CD4-positive, alpha-beta T cell treated with Interleukin-4 for 4 hours (primary cell): ENCODE data around the gene TRUB1.
"Not testable (repeated sequence)": the region's sequence is repeated elsewhere in the genome, so short reads cannot be mapped to it uniquely, and the experiment has no call there.

ENCODE experiments used
- DNase-seq: peaks from one replicate; pipeline ENCODE4 v3.0.0-alpha.2; 2020

Gene TRUB1

DNA sequence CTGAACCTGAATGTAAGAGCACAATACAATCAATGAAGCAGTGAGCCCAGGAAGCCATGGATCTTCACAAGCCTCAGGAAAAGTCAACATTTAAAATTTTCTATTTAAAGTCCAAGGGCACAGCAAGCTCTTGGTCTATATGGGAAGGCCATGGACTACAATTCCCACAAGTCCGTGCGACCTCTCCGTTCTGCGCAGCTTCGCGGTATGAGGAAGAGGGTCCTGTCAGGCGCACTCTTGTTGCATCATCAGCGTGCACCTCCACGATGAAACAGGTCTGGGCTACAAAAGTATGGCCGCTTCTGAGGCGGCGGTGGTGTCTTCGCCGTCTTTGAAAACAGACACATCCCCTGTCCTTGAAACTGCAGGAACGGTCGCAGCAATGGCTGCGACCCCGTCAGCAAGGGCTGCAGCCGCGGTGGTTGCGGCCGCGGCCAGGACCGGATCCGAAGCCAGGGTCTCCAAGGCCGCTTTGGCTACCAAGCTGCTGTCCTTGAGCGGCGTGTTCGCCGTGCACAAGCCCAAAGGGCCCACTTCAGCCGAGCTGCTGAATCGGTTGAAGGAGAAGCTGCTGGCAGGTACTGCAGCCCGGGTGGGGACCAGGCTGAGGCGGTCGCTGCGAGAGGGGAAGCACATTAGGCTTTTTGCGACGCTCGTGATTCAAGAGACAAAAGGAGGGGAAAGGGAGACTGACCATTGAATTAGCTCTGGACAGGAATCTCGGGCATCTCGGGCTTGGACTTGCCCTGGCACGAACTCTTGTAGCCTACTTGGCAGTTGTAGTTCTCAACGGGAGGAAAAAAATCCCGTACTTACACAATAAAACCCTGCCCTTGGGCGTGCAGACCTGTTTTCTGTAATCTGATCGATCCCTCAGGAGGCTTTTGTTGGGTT is at the start of gene TRUB1:
TRUB1 (plus strand) TSS at position 234 of the 894 bp plus-strand sequence; CDS start at position 293, 59 bp downstream.
- DNase-seq = peak; percentile 91

- DNase-seq = no peak
Observed at GRCh38 chr10:114893251-114893650, 44.7 kb upstream of the TRUB1 start.

GRCh38 chr10:114894911-114895310 is 43.1 kb upstream of the TRUB1 start:
- no peak for DNase-seq

GRCh38 chr10:114897011-114897410 is 41.0 kb upstream of the TRUB1 start:
- not testable (repeated sequence) for DNase-seq

DNA sequence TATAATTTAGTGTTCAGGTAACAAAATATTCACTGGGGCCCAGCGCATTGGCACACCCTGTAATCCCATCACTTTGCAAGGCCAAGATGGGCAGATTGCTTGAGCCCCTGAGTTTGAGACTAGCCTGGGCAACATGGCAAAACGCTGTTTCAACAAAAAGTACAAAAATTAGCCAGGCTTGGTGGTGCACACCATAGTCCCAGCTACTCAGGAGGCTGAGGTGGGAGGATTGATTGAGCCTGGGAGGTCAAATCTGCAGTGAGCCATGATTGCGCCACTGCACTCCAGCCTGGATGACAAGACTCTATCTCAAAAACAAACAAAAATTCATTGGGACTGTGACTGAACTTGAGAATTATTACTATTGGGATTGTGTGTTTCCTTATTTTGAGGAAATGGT is 40.4 kb upstream of the TRUB1 start:
- no peak for DNase-seq

DNA sequence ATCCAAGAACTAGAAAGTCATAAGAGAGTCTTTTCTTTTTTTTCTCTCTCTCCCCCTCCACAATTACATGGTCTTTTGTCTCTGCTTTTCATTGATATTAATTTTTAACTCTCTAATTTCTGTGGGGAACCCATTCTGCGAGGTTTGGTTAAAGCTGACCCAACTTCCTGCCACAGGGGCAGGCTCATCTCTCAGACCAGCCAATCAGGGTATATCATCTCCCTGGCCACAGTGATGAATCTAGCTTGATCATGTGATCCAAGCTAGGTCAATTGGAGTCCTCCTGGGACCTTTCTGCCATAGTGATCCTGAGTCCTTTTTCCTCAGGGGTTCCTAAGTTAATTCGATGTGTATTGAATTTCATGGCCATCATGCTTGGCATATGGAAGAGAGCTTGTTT is 38.0 kb upstream of the TRUB1 start:
- no peak for DNase-seq

DNA sequence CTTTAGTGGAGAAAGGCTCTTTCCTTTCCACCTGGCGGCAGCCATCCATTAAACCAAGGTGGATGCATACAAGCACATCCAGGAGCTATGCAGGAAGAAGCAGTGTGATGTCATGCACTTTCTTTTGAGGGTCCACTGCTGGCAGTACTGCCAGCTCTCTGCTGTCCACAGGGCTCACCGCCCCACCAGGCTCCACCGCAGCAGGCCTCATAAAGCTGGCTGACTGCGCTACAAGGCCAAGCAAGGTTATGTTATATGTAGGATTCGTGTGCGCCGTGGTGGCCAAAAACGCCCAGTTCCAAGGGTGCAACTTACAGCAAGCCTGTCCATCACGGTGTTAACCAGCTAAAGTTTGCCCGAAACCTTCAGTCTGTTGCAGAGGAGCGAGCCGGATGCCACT is 37.3 kb upstream of the TRUB1 start:
- no peak for DNase-seq

DNA sequence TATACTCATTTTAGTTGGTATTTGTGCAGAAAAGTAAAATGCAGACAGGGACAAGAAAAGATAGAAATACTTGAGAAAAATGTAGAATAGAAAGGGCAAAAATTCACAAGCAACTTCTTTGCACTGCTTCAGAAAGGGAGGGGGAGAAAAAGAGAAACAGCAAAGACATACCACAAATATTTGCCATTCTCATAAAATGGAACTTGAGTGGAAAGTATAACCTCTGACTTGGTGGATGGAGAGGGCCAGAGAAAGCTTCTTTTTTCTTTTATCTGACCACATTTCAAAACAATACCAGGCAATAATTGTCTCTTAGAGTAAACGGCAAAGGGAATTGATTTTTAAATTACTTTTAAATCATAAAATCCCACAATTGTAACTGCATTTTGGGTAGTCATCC is 35.8 kb upstream of the TRUB1 start:
- no peak for DNase-seq

GRCh38 chr10:114905450-114905849 is 32.5 kb upstream of the TRUB1 start:
- no peak for DNase-seq

DNA sequence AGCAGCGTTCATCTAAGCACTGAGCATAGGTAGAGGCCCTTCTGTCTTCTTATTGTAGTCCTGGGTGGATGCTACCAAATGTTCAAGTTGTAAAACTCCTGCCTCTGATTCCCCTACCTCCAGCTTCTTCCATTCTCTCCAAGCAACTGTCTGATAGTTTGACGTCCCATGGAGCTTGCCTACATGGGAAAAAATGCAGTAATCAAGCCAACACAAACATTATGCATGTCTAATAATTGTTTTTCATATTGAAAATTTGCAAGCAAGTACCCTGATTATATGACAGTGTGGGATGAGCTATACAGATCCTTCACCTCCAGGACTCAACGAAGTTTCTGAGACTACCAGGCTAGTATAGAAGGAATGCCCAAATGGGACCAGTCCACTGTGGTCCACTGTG is 31.0 kb upstream of the TRUB1 start:
- no peak for DNase-seq

DNA sequence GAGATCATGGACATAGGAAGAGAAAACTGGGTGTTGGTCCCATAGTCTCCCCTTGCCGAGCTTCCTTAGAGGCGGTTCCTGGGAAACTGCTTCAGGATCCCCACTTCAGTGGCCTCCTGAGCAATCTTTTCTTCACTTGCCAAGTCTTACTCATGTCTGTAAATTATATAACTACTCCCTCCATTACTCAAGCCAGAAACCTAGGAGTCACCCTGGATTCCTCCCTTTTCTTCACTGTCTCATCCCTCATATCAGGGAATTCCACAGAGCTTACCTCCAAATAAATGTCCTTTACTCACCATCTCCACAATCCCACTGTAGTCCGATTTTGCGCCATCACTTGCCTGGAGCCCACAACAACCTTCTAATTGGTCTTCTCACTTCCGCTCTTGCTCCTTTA is 29.1 kb upstream of the TRUB1 start:
- no peak for DNase-seq

- DNase-seq = no peak
Observed at GRCh38 chr10:114911052-114911711, 26.8 kb upstream of the TRUB1 start.

GRCh38 chr10:114911801-114912469 is 26.1 kb upstream of the TRUB1 start:
- DNase-seq = no peak

DNA sequence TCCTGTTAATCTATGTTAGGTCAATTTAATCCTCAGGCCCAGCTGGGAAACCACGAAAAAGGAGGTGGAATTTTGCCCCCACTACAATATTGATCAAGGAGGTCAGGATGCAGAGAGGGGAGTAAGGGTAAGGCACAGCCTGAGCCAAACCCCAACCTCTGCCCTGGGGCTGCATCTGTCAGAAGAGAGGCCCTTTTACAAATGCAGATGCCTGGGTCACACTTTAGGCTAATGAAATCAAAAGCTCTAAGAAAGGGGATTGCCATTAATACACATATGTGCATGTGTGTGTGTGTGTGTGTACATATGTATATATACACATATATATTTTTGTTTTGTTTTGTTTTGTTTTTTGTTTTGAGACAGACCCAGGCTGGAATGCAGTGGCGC is 25.5 kb upstream of the TRUB1 start:
- DNase-seq = no peak

DNA sequence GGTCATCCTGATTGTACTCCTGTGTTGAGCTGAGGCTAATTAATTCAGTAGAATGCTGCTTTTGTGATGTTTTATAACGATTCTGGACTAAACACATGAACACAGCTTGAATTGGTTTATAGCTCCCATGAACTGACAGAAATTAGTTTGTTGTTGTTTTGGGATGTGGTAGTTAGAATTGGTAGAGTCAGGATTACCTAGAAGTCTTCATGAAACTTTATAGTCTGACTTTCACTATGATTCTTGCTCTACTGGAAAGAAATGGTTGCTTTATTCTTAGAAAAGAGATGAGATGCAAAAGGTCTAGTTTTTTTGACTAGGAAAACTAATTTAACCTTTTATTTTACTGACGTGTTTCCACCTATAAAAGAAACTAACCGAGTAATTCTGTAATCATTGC is 23.4 kb upstream of the TRUB1 start:
- no peak for DNase-seq

DNA sequence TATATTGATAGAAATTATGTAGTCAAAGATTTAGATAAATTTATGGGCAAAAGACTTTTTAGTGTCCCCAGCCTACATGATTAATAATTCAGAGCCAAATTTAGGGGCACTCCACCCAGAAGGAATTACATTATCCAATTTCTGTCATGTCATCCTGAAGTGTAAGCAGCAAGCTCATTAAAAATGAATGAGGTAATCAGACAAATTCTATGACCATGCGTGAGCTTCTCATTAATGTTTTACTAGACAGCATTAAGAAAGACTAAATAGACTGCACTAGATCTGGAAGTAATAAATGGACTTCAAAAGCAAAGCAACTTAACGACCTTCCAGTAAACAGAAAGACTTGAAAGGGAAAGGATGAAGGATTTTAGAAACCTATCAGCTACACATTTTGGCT is 22.7 kb upstream of the TRUB1 start:
- DNase-seq = no peak

DNA sequence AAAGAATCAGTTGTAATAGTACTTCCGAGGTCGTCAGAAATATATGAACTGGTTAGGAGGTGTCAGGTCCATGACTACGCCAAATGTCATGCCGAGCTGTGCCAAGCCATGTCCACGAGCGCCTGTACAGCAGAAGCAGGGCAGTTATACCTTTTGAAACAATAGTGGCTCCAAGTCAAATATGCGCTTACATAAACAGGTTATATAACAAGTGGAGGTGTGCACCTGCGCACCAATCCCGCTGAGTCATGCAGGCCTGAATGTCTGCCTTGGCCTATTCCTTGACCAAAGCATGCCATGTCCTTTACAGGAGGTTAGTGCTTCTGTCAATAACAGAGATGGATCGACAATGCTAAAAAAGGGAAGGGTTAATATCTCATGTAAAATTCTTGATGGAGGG is 21.3 kb upstream of the TRUB1 start:
- DNase-seq = no peak

DNA sequence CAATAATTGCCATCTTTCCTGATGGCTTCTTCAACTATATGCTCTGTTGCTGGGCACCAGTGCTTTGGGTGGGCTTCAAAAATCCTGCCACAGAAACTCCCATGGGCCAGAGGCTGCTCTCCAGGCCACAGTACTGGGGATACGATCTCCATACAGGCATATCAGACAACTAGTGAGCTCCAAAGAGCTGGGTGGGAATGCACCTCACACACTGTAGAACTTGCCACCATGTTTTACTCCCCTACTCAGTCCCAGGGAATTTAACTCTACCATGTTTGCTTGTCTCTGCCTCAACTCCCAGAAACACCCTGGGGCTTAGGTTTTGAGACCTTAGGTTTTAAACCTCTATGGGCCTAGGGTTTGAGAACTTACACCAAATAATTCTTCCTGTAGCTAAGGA is 20.5 kb upstream of the TRUB1 start:
- DNase-seq = no peak

DNA sequence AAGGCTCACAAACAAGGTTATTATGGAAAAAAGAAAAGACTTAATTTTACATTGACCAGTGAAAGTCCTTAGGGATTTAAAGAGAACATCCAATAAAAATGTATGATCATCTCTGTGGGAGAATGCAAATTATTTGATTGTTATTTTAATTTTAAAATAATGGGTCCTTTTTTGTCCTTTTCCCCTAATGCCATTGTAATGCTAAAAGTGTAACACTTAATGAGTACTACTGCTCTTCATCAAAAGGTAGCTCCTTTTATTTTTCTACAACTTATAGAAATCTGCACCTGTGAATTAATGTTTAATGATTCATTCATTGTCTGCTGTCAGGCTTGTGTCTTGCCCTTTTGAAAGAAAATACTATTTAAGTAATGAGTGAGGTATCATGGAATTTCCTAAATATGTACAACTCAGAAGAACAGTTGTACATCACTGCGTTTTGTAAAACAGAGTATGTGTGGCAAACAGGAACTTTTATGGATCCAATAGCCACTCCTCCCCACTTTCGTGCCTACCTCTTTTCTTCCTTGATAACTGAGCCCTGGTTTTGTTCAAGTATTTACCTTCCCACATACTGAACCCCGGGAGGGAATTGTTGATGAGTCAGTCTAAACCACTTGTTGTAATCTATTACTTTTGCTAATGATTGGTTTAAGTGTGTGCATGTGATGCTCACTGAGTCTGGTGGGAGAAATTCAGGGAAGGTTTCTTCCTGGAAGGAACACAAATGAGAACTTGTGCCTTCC is 19.9 kb upstream of the TRUB1 start:
- DNase-seq = no peak

GRCh38 chr10:114920459-114920858 is 17.5 kb upstream of the TRUB1 start:
- DNase-seq = no peak

DNA sequence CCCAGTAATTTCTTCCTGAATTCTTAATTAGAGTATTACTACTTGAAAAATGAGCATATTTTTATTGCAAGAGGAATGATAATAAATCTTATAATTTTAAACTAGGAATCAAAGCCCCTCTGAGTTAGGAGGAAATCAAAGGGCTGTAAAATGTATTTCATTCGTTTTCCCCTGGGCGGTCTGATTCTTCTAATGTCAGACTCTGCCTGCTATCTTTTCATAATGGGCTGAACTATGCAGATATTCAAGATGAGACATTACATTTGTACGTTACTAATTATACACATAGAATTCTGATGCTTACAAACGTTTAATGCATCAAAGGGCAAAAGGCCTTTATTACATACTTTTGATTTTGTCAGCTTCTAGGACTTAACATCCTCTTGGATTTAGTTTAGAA is 16.0 kb upstream of the TRUB1 start:
- no peak for DNase-seq

DNA sequence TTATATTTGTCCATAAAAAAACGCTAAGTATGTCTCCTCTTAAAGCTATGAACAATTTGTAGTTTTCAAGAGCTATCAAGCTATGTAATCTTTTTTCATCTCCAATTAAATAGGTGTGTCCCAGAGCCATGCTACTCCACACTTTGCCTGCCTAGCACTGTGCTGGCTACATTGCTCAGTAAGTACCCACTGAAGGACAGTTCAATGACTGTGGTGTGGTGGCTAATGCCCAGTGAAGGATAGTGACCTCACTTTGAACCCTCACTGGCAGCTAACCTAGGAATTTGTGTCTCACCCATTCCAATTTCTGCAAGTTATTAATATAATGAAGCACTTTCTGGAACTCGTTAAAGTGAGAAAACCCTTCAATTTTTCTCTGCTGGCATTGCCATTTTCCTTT is 14.4 kb upstream of the TRUB1 start:
- no peak for DNase-seq
